GM06990 (cell line): ENCODE data around the gene CCDC175.

ENCODE experiments used
- DNase-seq: peaks from one replicate; pipeline ENCODE4 v3.0.0-alpha.2; 2011; ENCODE audit not compliant: insufficient read length; ENCODE audit errors: extremely low read depth
- H3K27me3 ChIP-seq: replicated peaks from 2 replicates; pipeline ENCODE4 v1.6.0; 2011; ENCODE audit warnings: low read length; ENCODE audit not compliant: control insufficient read depth, insufficient read depth
- H3K36me3 ChIP-seq: 2 replicates; pipeline ENCODE4 v1.5.1; 2011; ENCODE audit warnings: low read length; ENCODE audit not compliant: control insufficient read depth, insufficient read depth
- H3K4me3 ChIP-seq: replicated peaks from 2 replicates; pipeline ENCODE4 v1.5.1; 2011; ENCODE audit warnings: low read depth, mild to moderate bottlenecking, control low read depth, low read length
- CTCF ChIP-seq: IDR thresholded peaks from 2 replicates; pipeline ENCODE4 v1.5.1; 2011; ENCODE audit warnings: low read length, control low read depth, mild to moderate bottlenecking, inconsistent platforms; ENCODE audit not compliant: insufficient read depth, poor library complexity, severe bottlenecking

CCDC175 gene

GRCh38 chr14:59455411-59455810, 121.2 kb downstream of the CCDC175 start:
- no peak for TF ChIP-seq CTCF
- Histone ChIP-seq H3K27me3 (no peaks in the 10 kb centered on the region), H3K4me3 (no peak overlapping the region), H3K36me3 (no peaks in the 10 kb centered on the region)
- no peak for DNase-seq
